Thyroid gland (tissue), 4 donors: ENCODE results near the gene BLCAP. TPM values are rescaled to one million over a fixed set of nuclear protein-coding genes. Genes with fewer than 3 reads are reported as not detected.
A peak's percentile ranks its signal among the peaks of the same experiment; 100 is the strongest.

Experiments
- DNase-seq, 2 donors: peaks; one replicate each; pipeline ENCODE4 v3.0.0-alpha.2; 2019
- H3K27ac ChIP-seq, 3 donors: fragments of 200-600 bp; sonication (generic); 1 replicate in 2 of 3; 2 replicates in 1 of 3; pipeline ENCODE4 v1.5.1; 2016 to 2019; ENCODE audit warnings: mild to moderate bottlenecking in 1 of 3, moderate library complexity in 1 of 3
- H3K27me3 ChIP-seq: fragments of 200-600 bp; sonication (generic); one replicate; pipeline ENCODE4 v1.5.1; 2019
- H3K36me3 ChIP-seq, 2 donors: fragments of 200-600 bp; sonication (generic); one replicate each; pipeline ENCODE4 v1.5.1; 2016 to 2019
- H3K4me1 ChIP-seq, 2 donors: fragments of 200-600 bp; sonication (generic); one replicate each; pipeline ENCODE4 v1.5.1; 2017 to 2019
- H3K4me3 ChIP-seq, 3 donors: fragments of 200-600 bp; sonication (generic); replicated peaks in 1 of 3; 1 replicate in 2 of 3; 2 replicates in 1 of 3; pipeline ENCODE4 v1.5.1; 2016; ENCODE audit warnings: mild to moderate bottlenecking in 1 of 3
- H3K9me3 ChIP-seq: fragments of 200-600 bp; sonication (generic); one replicate; pipeline ENCODE4 v1.5.1; 2017
- POLR2A ChIP-seq, 2 donors: fragments of 450-650 bp; IDR thresholded peaks; one replicate each; pipeline ENCODE4 v1.6.1; 2017; ENCODE audit warnings: antibody characterized with exemption in 2 of 2, mild to moderate bottlenecking in 2 of 2, moderate library complexity in 1 of 2
- WGBS, 2 donors: methylation state at CpG; one replicate each; pipeline ENCODE4 v1.1.5; 2017; 5-methylcytosine and 5-hydroxymethylcytosine counted together
- intact Hi-C: fragments of 100-400 bp; cut with DNase I; formaldehyde crosslinking; loops from one replicate; pipeline ENCODE4 v1.15.1; 2023
- total RNA-seq, 4 donors: library from RNA; depleted of rRNA; stranded (reverse); fragments of >200 nt; gene quantifications; one replicate each; pipeline ENCODE4 v1.2.3, GENCODE V29; 2016
- TF ChIP-seq, protein P1 (sequence below), 6 experiments: fragments of 200-600 bp in 3 of 6; fragments of 450-650 bp in 3 of 6; sonication (generic) in 3 of 6; IDR thresholded peaks; one replicate each; pipeline ENCODE4 v1.5.1; 2016 to 2019; ENCODE audit warnings: antibody characterized with exemption in 6 of 6, mild to moderate bottlenecking in 2 of 6, inconsistent platforms in 1 of 6, moderate library complexity in 1 of 6

The BLCAP gene
- total RNA-seq, 4 donors from 2014 or later: 56.6 to 80.3 (median 64.5) TPM

DNA sequence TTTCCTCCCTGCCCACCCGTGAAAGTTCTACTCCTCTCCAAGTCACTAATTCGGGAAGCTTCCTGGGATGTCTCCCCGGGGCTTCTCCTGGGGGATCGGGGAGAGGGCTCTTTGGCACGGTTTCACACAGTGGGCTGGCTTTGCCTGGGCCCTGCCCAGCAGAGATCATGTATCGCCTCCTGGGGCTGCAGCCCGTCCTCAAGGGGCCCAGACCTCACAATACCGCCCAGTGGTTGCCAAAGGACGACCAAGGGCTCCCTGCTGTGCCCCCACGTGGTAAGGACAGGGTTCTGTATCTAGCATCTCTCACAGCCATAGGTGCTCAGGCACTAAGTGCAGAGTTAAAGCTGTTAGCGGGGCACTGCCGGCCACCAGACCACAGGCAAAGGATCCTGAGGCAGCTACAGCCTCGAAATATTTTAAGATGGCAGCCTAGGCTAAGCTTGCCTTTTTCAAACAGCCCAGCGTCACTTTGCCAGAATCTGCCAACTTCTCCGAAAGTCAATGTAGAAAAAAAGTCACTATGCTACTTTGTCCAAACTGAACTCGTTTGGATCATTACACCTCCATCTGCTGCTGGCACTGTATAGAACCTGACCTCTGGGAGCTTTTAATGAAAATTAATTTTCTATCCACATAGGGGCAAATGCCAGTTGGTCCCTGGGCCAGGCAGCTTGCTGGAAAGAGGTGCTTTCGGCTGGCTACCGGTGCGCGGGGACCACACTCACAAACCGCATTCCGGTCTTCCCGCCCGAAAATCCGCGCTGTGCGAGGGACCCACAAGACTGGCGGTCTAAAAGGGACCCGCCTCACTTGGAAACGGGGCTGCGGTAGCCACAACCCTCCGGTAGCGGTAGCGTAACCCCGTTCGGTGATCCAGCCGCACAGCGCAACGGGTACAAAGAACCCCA, 7.9 kb downstream of the BLCAP start:
- H3K27ac ChIP-seq: peak overlapping the region in 1 of 3 donors; percentile 31
- intact Hi-C loops: no loop called here
- DNase-seq: no peak
- peaks cover 3 to 18% of the 10 kb centered on the region in 2 donors for H3K4me1 ChIP-seq
- TF ChIP-seq POLR2A (IDR thresholded peaks at IDR 0.05): no peak
- TF ChIP-seq, protein P1, sequence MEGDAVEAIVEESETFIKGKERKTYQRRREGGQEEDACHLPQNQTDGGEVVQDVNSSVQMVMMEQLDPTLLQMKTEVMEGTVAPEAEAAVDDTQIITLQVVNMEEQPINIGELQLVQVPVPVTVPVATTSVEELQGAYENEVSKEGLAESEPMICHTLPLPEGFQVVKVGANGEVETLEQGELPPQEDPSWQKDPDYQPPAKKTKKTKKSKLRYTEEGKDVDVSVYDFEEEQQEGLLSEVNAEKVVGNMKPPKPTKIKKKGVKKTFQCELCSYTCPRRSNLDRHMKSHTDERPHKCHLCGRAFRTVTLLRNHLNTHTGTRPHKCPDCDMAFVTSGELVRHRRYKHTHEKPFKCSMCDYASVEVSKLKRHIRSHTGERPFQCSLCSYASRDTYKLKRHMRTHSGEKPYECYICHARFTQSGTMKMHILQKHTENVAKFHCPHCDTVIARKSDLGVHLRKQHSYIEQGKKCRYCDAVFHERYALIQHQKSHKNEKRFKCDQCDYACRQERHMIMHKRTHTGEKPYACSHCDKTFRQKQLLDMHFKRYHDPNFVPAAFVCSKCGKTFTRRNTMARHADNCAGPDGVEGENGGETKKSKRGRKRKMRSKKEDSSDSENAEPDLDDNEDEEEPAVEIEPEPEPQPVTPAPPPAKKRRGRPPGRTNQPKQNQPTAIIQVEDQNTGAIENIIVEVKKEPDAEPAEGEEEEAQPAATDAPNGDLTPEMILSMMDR (IDR thresholded peaks at IDR 0.05): no peak
- peaks cover 7 to 16% of the 10 kb centered on the region in 2 donors for H3K36me3 ChIP-seq
- H3K4me3 ChIP-seq: no peak overlapping the region
- no peaks in the 10 kb centered on the region for H3K27me3 ChIP-seq
- H3K9me3 ChIP-seq: no peaks in the 10 kb centered on the region
- WGBS, 2 donors: 83 to 87% methylated on average over 37 to 39 of the region's 39 CpGs

DNA sequence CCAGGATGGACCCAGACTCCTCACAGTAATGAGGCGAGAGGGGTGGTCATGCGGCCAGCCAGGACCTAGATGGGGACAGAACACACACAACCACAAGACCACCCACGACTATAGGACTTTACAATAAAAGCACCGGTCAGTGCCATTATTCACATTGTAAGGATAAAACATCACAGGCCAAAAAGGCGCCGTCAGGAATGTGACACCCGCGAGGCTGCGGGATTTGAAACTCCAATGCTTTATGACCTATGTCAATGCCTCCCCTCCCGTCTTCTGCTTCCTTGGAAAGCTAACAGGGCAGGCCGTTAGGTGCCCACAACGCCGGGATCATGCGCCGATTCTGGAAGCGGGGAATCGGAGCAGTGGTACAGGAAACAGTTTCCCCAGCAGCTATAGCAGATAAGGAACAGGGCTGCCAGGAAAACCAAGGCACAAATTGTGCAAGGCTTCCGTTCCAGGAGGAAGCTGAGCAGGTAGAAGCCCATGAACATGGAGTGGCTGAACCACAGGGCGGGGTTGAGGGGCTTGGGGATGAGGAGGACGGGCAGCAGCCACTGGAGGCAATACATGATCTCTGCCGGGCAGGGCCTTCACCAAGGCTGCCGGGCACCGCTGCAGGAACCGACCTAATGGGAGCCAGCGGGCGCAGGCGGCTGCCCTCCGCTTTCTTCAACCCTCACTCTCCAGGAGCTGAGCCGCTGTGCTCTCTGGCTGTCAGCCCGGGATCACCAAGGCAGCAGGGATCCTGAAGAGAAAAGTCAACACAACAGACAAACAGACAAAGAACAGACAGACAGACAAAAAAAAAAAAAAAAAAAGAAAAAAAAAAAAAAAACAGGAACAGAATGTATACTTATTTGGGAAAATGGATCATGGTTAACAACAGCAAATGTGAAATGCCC, 8.8 kb downstream of the BLCAP start:
- Histone ChIP-seq H3K27me3 (no peaks in the 10 kb centered on the region), H3K9me3 (no peaks in the 10 kb centered on the region), H3K4me3 (no peak overlapping the region), H3K36me3 (peaks cover 11 to 20% of the 10 kb centered on the region in 2 donors), H3K4me1 (peaks cover 0 to 9% of the 10 kb centered on the region in 2 donors), H3K27ac (peak overlapping the region in 1 of 3 donors; percentile 31)
- WGBS, 2 donors: 75% methylated on average over 30 of the region's 30 CpGs
- intact Hi-C loops: no loop called here
- no peak for TF ChIP-seq POLR2A (IDR thresholded peaks at IDR 0.05)
- TF ChIP-seq, protein P1 (IDR thresholded peaks at IDR 0.05): no peak
- DNase-seq: peak; percentile 20 to 24

DNA sequence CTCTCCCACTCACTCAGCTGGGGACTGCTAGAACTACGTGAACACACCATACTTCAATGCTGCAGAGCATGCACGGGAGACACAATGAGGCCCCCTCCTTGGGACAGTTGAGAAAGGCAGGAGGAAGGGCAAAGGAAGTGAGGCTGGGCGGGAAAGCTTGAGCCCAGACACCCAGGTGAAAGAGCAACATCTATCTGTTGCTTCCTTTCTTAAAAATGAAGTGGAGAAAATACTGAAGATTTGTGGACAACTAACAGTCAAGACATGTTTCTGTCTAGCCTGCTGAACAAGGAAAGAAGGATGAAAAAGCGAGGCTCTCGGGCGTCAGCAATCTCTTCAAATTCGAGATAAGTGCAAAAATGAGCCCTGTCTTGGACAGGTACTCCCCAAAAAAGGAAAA, 9.6 kb downstream of the BLCAP start:
- H3K27ac ChIP-seq: no peak overlapping the region
- H3K4me3 ChIP-seq: no peak overlapping the region
- H3K9me3 ChIP-seq: no peaks in the 10 kb centered on the region
- intact Hi-C loops: no loop called here
- WGBS, 2 donors: 82 to 93% methylated on average over 7 of the region's 7 CpGs
- peaks cover 0 to 8% of the 10 kb centered on the region in 2 donors for H3K4me1 ChIP-seq
- H3K27me3 ChIP-seq: no peaks in the 10 kb centered on the region
- H3K36me3 ChIP-seq: peaks cover 12 to 24% of the 10 kb centered on the region in 2 donors
- TF ChIP-seq, protein P1 (IDR thresholded peaks at IDR 0.05): no peak
- TF ChIP-seq POLR2A (IDR thresholded peaks at IDR 0.05): no peak
- DNase-seq: no peak

DNA sequence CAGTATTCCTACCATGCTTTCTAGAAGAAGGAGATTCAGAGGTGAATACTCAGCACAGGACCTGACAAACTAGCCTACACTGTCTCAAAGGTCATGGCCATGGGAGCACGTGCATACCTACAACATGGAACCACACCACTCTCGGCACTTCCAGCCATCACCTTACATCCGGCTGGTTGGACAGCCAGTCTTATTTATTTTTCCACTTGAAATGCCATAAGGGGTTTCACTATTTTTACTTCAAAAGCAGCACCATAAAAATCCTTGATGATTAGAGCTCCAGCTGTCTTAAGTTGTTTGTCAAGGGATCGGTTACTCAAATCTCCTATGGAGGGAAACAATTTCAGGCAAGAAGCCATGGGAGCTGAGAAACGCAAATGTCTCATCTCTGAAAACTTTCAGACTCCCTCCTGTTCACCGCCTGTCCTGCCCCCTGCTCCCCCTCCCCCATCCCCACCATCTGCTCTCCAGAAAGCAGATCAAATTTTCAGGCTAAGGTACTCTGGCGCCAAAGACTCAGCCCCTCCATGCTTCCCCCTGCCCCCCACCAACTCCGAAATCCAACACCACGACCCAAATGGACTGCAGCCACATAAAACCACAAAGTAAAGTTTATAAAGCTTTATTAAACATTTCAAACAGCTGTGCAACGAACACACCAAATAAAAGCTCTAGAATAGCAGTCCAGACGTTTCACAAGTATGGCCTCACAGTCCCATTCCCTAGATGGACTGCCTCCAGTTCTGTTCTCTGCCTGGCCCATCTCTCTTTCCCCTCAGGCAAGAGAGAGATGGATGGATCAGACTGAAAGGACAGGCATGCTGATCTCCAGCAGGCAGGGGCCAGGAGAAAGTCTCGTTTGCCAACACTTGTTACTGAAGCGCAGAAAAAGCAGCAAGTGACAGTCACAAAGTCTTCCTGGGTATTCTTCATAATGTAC, 10.6 kb downstream of the BLCAP start:
- H3K27ac ChIP-seq: no peak overlapping the region
- DNase-seq: no peak
- H3K4me3 ChIP-seq: no peak overlapping the region
- no peaks in the 10 kb centered on the region for H3K27me3 ChIP-seq
- intact Hi-C loops: no loop called here
- H3K9me3 ChIP-seq: no peaks in the 10 kb centered on the region
- 76 to 85% methylated on average over 13 of the region's 13 CpGs for WGBS, 2 donors
- TF ChIP-seq, protein P1 (IDR thresholded peaks at IDR 0.05): no peak
- TF ChIP-seq POLR2A (IDR thresholded peaks at IDR 0.05): no peak
- peaks cover 0 to 8% of the 10 kb centered on the region in 2 donors for H3K4me1 ChIP-seq
- peaks cover 12 to 24% of the 10 kb centered on the region in 2 donors for H3K36me3 ChIP-seq
